ENCODE results near the gene PIGS.
"Not testable (repeated sequence)": the region's sequence is repeated elsewhere in the genome, so short reads cannot be mapped to it uniquely, and the experiment has no call there.

The PIGS gene

GRCh38 chr17:28523186-28523585 lies 48.1 kb downstream of the PIGS start:
- H3K4me3 ChIP-seq: no peak overlapping the region
- no peaks in the 10 kb centered on the region for H3K27me3 ChIP-seq
- no peak overlapping the region for H3K27ac ChIP-seq
- DNase-seq: no peak
- no peaks in the 10 kb centered on the region for H3K9me3 ChIP-seq
- intact Hi-C loops (cut with DNase I; ENCODE audit: low total_unique reads): no loop called here
- TF ChIP-seq, protein P1, sequence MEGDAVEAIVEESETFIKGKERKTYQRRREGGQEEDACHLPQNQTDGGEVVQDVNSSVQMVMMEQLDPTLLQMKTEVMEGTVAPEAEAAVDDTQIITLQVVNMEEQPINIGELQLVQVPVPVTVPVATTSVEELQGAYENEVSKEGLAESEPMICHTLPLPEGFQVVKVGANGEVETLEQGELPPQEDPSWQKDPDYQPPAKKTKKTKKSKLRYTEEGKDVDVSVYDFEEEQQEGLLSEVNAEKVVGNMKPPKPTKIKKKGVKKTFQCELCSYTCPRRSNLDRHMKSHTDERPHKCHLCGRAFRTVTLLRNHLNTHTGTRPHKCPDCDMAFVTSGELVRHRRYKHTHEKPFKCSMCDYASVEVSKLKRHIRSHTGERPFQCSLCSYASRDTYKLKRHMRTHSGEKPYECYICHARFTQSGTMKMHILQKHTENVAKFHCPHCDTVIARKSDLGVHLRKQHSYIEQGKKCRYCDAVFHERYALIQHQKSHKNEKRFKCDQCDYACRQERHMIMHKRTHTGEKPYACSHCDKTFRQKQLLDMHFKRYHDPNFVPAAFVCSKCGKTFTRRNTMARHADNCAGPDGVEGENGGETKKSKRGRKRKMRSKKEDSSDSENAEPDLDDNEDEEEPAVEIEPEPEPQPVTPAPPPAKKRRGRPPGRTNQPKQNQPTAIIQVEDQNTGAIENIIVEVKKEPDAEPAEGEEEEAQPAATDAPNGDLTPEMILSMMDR (IDR thresholded peaks at IDR 0.05): no peak
- H3K4me1 ChIP-seq: peaks cover 0 to 22% (median 5%) of the 10 kb centered on the region in 4 donors
- no peaks in the 10 kb centered on the region for H3K36me3 ChIP-seq

DNA sequence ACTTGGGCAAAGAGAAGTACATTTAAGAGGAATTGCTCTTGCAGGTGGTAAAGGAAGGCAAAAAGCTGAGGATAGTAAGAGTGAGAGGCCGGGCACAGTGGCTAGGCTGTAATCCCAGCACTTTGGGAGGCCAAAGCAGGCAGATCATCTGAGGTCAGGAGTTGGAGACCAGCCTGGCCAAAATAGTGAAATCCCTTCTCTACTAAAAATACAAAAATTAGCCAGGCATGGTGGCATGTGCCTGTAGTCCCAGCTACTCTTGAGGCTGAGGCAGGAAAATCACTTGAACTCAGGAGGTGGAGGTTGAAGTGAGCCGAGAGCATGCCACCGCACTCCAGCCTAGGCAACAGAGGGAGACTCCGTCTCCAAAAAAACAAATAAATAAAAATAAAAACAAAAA lies 49.0 kb downstream of the PIGS start:
- H3K4me3 ChIP-seq; DNase-seq; intact Hi-C loops (cut with DNase I; ENCODE audit: low total_unique reads); H3K36me3 ChIP-seq; H3K27ac ChIP-seq; H3K9me3 ChIP-seq; H3K27me3 ChIP-seq: not testable (repeated sequence)
- peaks cover 0 to 14% (median 5%) of the 10 kb centered on the region in 4 donors for H3K4me1 ChIP-seq

DNA sequence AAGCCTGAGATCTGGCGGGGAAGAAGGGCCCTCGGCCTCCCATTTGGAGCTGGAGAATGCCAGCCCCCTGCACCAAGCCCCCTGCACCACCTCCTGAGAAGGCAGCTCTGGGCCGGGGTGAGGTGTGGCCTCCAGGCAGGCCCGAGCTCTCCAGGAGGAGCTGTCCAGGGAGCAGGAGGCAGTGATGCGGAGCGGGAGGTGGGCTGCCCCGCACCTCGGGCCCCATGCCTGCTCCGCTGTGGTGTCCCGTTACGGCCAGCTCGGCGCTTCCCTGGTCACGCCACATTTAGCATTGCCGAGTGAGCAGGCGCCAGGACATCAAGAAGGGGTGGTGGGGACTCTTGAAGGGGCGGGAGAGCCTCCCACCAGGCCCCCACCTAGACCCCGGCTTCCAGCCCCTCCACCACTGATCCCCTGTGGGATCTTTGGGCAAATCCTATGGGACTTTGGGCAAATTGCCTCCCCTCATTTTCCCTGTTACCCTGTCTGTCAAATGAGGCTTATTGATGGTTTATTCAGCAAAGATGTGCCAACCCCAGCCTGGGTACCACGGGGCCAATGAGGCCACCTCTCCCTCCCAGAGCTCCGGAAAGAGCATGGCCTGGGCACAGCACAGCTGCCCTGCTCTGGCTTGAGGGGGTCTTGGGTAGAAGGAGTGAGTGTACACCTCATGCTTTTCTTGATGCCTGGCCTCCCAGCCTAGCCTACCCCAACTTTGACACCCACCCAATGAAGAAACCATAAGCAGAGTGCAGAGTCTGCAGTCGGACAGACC lies 49.8 kb downstream of the PIGS start:
- no peaks in the 10 kb centered on the region for H3K9me3 ChIP-seq
- intact Hi-C loops (cut with DNase I; ENCODE audit: low total_unique reads): no loop called here
- DNase-seq: no peak
- peaks cover 0 to 14% (median 5%) of the 10 kb centered on the region in 4 donors for H3K4me1 ChIP-seq
- H3K27ac ChIP-seq: no peak overlapping the region
- TF ChIP-seq, protein P1 (IDR thresholded peaks at IDR 0.05): no peak
- H3K4me3 ChIP-seq: no peak overlapping the region
- no peaks in the 10 kb centered on the region for H3K27me3 ChIP-seq
- H3K36me3 ChIP-seq: no peaks in the 10 kb centered on the region

DNA sequence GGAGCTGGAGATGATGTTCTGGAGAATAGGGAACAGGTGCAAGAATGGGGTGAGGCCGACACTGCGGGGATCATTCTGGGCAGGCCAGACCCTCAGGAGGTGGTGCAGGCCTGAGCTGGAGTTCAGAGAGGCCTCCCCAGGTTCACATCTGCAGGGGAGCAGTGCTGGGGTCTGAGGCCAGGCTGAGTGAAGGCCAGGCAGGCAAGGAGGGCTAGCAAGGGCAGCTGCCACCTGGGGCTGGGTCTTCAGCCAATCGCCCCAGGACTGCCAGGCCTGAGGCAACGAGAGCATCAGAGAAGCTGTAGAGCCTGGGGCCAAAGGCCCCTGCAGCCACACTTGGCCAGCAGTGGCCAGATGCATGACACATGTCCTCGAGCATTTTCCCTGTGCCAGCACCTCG lies 50.6 kb downstream of the PIGS start:
- Histone ChIP-seq H3K27me3 (no peaks in the 10 kb centered on the region), H3K4me3 (no peak overlapping the region), H3K4me1 (peaks cover 0 to 10% (median 4%) of the 10 kb centered on the region in 4 donors), H3K36me3 (no peaks in the 10 kb centered on the region), H3K27ac (no peak overlapping the region), H3K9me3 (no peaks in the 10 kb centered on the region)
- no peak for DNase-seq
- intact Hi-C loops (cut with DNase I; ENCODE audit: low total_unique reads): no loop called here
- TF ChIP-seq, protein P1 (IDR thresholded peaks at IDR 0.05): no peak

- DNase-seq: no peak
- intact Hi-C loops (cut with DNase I; ENCODE audit: low total_unique reads): no loop called here
- no peaks in the 10 kb centered on the region for H3K36me3 ChIP-seq
- peaks cover 0 to 4% (median 0%) of the 10 kb centered on the region in 4 donors for H3K4me1 ChIP-seq
- no peak overlapping the region for H3K4me3 ChIP-seq
- H3K27ac ChIP-seq: no peak overlapping the region
- TF ChIP-seq, protein P1 (IDR thresholded peaks at IDR 0.05): no peak
- H3K9me3 ChIP-seq: no peaks in the 10 kb centered on the region
- H3K27me3 ChIP-seq: peaks cover 0 to 6% of the 10 kb centered on the region in 2 donors
These were observed 52.1 kb downstream of the PIGS start for GRCh38 chr17:28519236-28519635.

DNA sequence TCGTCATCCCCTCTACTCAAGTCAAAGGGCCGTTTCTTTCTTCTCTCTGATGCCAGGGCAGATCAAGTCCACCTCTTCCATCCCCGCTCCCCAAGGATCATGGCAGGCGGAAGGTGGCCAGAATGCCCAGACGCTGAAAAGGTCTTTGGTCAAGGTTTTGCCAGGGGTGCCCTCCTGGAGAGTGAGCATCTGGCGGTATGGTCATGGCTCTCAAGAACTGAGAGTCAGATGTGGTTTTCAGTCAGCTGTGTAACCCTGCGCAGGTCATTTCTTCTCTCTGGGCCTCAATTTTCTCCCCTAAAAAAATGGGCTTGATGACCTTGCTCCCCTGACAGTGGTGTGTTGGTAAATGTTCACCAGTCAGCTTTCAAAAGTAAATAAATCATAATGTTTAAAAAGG lies 52.7 kb downstream of the PIGS start:
- Histone ChIP-seq H3K36me3 (no peaks in the 10 kb centered on the region), H3K4me1 (peaks cover 0 to 4% (median 0%) of the 10 kb centered on the region in 4 donors), H3K27ac (no peak overlapping the region), H3K9me3 (no peaks in the 10 kb centered on the region), H3K4me3 (no peak overlapping the region), H3K27me3 (peaks cover 0 to 12% of the 10 kb centered on the region in 2 donors)
- TF ChIP-seq, protein P1 (IDR thresholded peaks at IDR 0.05): no peak
- intact Hi-C loops (cut with DNase I; ENCODE audit: low total_unique reads): no loop called here
- DNase-seq: no peak

Measured in tibial artery (tissue), 4 donors.